OCI-LY1 (cell line): ENCODE measurements around the gene RAB3C.

Experiments used
- H2AFZ ChIP-seq: fragments of 200-600 bp; sonication (generic), shearing (Covaris generic); 2 replicates; pipeline ENCODE4 v1.6.0; 2014; ENCODE audit warnings: antibody characterized with exemption, mild to moderate bottlenecking, low read length
- H3F3A ChIP-seq: fragments of 200-600 bp; sonication (generic), shearing (Covaris generic); 2 replicates; pipeline ENCODE4 v1.6.0; 2014; ENCODE audit warnings: mild to moderate bottlenecking, antibody characterized with exemption, low read length, moderate library complexity; ENCODE audit not compliant: insufficient read depth
- H3K27ac ChIP-seq: fragments of 200-600 bp; sonication (generic); 2 replicates; pipeline ENCODE4 v1.5.1; 2014; ENCODE audit warnings: low read length, mixed run types, mild to moderate bottlenecking, low read depth; ENCODE audit not compliant: poor library complexity, severe bottlenecking
- H3K27me3 ChIP-seq: fragments of 200-600 bp; sonication (generic); 2 replicates; pipeline ENCODE4 v1.6.0; 2014; ENCODE audit warnings: antibody characterized with exemption, mild to moderate bottlenecking, low read length, moderate library complexity; ENCODE audit not compliant: insufficient read depth
- H3K36me3 ChIP-seq: fragments of 200-600 bp; sonication (generic); 2 replicates; pipeline ENCODE4 v1.6.1; 2014; ENCODE audit warnings: mild to moderate bottlenecking, antibody characterized with exemption, low read length, moderate library complexity, mixed read lengths; ENCODE audit not compliant: insufficient read depth
- H3K4me1 ChIP-seq: fragments of 200-600 bp; sonication (generic); 2 replicates; pipeline ENCODE4 v1.5.1; 2014; ENCODE audit warnings: mild to moderate bottlenecking, low read length, moderate library complexity; ENCODE audit not compliant: insufficient read depth, severe bottlenecking
- H3K4me2 ChIP-seq: fragments of 200-600 bp; sonication (generic), shearing (Covaris generic); 2 replicates; pipeline ENCODE4 v1.6.1; 2014; ENCODE audit warnings: low read length
- H3K4me3 ChIP-seq: fragments of 200-600 bp; sonication (generic); 2 replicates; pipeline ENCODE4 v1.5.1; 2014; ENCODE audit warnings: low read length, low read depth, mild to moderate bottlenecking, mixed read lengths; ENCODE audit not compliant: poor library complexity, severe bottlenecking
- H3K79me2 ChIP-seq: fragments of 200-600 bp; shearing (Covaris generic); 2 replicates; pipeline ENCODE4 v1.6.1; 2016; ENCODE audit warnings: mixed run types, low read length, mixed read lengths; ENCODE audit not compliant: insufficient read depth
- H3K9ac ChIP-seq: fragments of 200-600 bp; sonication (generic), shearing (Covaris generic); 2 replicates; pipeline ENCODE4 v1.6.1; 2014; ENCODE audit warnings: mild to moderate bottlenecking, low read length, mixed read lengths
- H3K9me2 ChIP-seq: fragments of 200-600 bp; sonication (generic), shearing (Covaris generic); 2 replicates; pipeline ENCODE4 v1.6.1; 2014; ENCODE audit warnings: low read depth, mild to moderate bottlenecking, low read length, mixed read lengths
- H3K9me3 ChIP-seq: fragments of 200-600 bp; shearing (Covaris generic); 2 replicates; pipeline ENCODE4 v1.6.1; 2014; ENCODE audit warnings: low read length, mixed read lengths
- H4K20me1 ChIP-seq: fragments of 200-600 bp; sonication (generic), shearing (Covaris generic); 2 replicates; pipeline ENCODE4 v1.6.0; 2016; ENCODE audit warnings: mild to moderate bottlenecking, low read length; ENCODE audit not compliant: insufficient read depth
- CTCF ChIP-seq: fragments of 200-600 bp; sonication (generic), shearing (Covaris generic); IDR thresholded peaks from 2 replicates; pipeline ENCODE4 v1.5.1; 2017; ENCODE audit warnings: mild to moderate bottlenecking, antibody characterized with exemption, low read length, moderate library complexity, mixed read lengths
- EZH2 ChIP-seq: fragments of 200-600 bp; sonication (generic), shearing (Covaris generic); IDR thresholded peaks from 2 replicates; pipeline ENCODE4 v1.8.0; 2017; ENCODE audit warnings: borderline replicate concordance, mixed run types, mild to moderate bottlenecking, antibody characterized with exemption, low read length, moderate library complexity, mixed read lengths

The RAB3C gene

GRCh38 chr5:58620336-58620735 is 37.5 kb downstream of the RAB3C start:
- Histone ChIP-seq H3F3A (no peaks in the 10 kb centered on the region), H3K36me3 (no peaks in the 10 kb centered on the region), H3K9me3 (no peaks in the 10 kb centered on the region), H4K20me1 (no peaks in the 10 kb centered on the region), H3K4me2 (no peak overlapping the region), H3K27me3 (no peaks in the 10 kb centered on the region), H3K4me1 (no peaks in the 10 kb centered on the region), H3K79me2 (no peaks in the 10 kb centered on the region), H3K27ac (no peak overlapping the region), H3K9ac (no peak overlapping the region), H3K4me3 (no peak overlapping the region), H2AFZ (no peak overlapping the region), H3K9me2 (no peaks in the 10 kb centered on the region)
- TF ChIP-seq EZH2 (no peak), CTCF (no peak)

GRCh38 chr5:58622936-58623871 is 40.3 kb downstream of the RAB3C start:
- Histone ChIP-seq H3K4me2 (no peak overlapping the region), H3K27ac (no peak overlapping the region), H3K9me2 (no peaks in the 10 kb centered on the region), H2AFZ (no peak overlapping the region), H3K4me1 (no peaks in the 10 kb centered on the region), H3K36me3 (no peaks in the 10 kb centered on the region), H3F3A (no peaks in the 10 kb centered on the region), H3K4me3 (no peak overlapping the region), H3K27me3 (no peaks in the 10 kb centered on the region), H3K79me2 (no peaks in the 10 kb centered on the region), H3K9ac (no peak overlapping the region), H3K9me3 (no peaks in the 10 kb centered on the region), H4K20me1 (no peaks in the 10 kb centered on the region)
- TF ChIP-seq CTCF (no peak), EZH2 (no peak)

- no peaks in the 10 kb centered on the region for H3K9me3 ChIP-seq
- no peak overlapping the region for H3K27ac ChIP-seq
- H3K9me2 ChIP-seq = no peaks in the 10 kb centered on the region
- no peak overlapping the region for H3K9ac ChIP-seq
- H3K79me2 ChIP-seq = no peaks in the 10 kb centered on the region
- no peaks in the 10 kb centered on the region for H3K27me3 ChIP-seq
- TF ChIP-seq EZH2 (no peak), CTCF (no peak)
- H2AFZ ChIP-seq = no peak overlapping the region
- no peaks in the 10 kb centered on the region for H3K4me1 ChIP-seq
- H3K36me3 ChIP-seq = no peaks in the 10 kb centered on the region
- H4K20me1 ChIP-seq = no peaks in the 10 kb centered on the region
- no peaks in the 10 kb centered on the region for H3F3A ChIP-seq
- no peak overlapping the region for H3K4me3 ChIP-seq
- no peak overlapping the region for H3K4me2 ChIP-seq
Measured at GRCh38 chr5:58628626-58629025, 45.8 kb downstream of the RAB3C start.
